ENCODE data around the gene TTC31.

The TTC31 gene

DNA sequence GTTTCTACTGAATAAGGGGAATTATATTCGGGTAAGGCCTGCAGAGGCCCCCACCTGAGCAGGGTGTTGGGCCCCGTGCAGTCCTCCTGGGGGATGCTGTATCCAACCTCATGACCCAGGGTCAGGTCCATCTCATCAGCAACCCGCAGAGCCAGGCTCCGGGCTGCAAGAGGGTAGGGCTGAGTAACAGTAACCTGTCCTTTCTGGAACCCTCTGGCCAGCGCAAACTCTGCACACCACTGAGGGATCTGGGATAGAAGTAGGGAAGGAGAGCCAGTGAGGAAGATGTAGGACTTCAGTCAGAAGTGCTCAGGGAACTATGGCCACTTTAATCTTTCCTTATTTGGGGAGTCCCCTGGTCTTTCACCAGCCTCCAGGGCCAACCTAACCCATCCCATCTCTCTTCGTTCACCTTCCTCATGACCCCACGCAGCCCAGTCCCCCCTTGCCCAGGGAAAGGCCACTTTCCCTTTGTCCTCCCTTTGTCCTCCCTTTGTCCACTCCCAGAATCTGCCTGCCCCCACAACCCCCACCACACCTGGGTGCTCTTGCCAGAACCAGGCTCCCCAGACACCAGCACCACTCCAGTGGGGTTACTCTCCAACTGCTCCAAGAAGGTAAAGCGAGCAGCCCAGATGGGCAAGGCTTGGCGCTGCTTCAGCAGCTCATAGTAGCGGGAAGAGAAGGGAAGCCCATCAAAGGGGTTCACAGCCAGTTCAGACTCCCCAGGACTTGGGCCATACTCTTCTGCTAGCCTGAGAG lies 42.3 kb downstream of the TTC31 start:
- in situ Hi-C loops (cut with MboI; ENCODE audit: low sequenced_read_pairs) = no loop called here

DNA sequence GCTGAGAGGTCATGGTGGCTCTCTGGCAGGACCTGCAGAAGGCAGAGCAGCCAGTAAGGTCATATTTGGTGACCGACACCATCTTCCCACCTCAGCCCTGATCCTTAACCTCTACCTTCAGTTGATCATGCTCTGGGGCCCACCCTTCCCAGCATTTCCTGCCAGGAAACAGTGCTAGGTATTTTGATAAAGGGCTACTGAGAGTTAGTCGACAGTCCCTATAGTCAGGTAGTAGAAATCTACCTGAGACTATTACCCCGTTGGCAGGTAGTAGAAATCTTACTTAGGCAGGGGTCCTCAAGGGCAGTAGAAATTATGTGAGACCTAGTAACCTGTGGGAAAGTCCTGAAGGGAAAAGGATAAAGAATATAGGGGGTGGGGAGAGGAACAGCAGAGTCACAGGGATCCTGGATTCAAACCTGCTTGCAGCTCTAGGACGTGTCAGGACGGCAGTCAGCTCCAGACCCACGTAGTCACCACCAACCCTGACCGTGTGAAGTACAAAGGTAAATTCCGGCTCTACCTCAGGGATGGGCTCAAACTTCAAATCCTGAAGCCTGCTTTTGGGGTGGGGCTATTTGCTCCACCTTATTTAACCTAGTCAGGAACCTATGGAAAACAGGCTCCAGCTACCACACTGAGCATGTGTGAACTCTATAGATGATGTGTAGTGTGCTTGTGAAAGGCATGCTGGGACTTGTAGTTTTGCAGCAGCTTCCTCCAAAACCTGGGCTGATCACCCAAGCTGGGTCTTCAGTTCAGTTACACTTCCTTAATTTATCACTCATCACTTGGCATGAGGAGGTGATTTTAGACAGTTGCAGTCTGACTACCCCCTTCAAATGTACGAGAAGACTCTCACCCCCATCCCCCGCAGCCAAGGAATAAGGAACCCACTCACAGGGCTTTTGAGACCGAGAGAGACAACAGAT lies 43.1 kb downstream of the TTC31 start, which contains the start of gene DQX1:
DQX1 (minus strand) TSS at position 515 of the 932 bp plus-strand sequence; CDS start at position 13, 502 bp downstream.
- in situ Hi-C loops (cut with MboI; ENCODE audit: low sequenced_read_pairs) = no loop called here

DNA sequence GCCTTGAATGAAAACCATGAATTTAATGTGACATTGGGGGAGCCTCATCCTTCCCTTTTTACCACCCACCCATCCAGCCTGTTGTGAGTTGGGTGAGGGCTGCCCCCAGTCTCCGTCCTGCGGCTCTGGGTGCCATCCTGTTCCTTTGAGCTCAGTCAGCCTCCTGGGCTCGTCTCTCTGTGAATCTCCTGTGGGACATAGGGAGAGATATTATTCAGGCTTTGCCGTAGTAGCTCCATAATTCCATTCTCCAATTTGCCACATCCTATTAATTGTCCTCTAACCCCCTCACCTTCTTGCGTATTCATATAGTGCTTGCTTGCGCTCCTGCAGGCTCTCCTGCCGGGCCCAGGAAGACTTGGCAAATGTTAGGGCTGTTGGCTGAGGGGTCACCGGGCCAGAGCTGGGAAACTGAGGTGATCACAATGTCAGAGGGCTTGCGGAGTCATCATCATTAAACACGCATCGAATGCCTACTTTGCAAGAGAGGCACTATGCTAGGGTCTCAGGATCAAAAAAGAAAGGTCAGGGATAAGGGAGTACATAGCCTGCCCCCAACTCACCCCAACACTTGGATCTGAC lies 43.9 kb downstream of the TTC31 start:
- in situ Hi-C loops (cut with MboI; ENCODE audit: low sequenced_read_pairs) = no loop called here

DNA sequence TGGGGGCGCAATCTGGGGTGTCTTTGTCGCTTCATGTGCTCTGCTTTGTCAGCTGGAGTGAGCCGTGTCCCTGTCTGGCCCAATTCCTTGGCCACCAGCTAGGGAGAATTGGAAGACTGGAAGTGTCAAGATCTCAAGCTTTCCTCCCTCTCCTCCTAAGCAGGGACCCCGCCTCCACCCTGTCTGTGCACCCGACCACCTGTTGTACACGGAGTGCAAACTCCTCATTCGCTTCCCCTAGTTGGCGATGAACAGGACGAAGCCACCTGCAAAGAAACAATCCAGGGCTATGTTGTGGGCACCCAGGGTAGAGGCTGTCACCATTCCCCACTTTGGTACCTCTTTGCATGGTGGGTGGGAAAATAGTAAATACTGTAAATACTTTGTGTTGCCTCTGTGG lies 44.9 kb downstream of the TTC31 start:
- in situ Hi-C loops (cut with MboI; ENCODE audit: low sequenced_read_pairs) = no loop called here

DNA sequence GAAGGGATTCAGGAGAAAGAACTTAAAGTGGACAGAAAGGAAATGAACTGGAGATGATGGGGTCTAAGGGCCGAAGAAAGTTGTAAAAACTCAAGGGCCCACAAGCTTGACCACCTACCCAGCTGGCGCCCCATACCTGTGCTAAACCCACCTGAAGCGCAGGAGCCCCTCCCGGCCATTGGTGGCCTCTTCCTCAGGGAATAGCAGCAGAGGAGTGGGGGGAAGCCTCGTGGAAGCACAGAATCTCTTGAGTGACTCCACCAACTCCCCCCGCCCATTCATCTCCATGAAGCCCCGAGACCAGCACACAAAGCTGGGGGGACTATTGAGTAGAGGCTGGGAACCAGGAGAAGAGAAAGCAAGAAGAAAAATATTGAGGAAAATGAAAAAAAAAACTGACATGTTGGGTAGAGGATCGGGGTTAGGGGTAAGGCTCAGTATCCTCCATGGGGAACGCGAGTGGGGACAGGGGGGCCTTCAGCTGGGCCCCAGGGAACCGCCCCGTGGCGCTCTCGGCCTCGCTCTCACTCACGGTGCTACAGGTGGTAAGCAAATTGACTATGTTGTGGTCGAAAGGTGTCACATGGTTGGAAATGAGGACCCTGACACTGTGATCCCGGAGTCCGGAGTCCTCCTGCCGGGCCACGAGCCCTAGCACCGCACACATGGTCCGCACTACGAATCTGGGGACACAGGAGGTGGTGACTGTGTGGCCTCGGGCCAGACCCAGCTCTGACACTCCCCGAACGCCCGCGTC lies 45.9 kb downstream of the TTC31 start:
- in situ Hi-C loops (cut with MboI; ENCODE audit: low sequenced_read_pairs) = no loop called here

DNA sequence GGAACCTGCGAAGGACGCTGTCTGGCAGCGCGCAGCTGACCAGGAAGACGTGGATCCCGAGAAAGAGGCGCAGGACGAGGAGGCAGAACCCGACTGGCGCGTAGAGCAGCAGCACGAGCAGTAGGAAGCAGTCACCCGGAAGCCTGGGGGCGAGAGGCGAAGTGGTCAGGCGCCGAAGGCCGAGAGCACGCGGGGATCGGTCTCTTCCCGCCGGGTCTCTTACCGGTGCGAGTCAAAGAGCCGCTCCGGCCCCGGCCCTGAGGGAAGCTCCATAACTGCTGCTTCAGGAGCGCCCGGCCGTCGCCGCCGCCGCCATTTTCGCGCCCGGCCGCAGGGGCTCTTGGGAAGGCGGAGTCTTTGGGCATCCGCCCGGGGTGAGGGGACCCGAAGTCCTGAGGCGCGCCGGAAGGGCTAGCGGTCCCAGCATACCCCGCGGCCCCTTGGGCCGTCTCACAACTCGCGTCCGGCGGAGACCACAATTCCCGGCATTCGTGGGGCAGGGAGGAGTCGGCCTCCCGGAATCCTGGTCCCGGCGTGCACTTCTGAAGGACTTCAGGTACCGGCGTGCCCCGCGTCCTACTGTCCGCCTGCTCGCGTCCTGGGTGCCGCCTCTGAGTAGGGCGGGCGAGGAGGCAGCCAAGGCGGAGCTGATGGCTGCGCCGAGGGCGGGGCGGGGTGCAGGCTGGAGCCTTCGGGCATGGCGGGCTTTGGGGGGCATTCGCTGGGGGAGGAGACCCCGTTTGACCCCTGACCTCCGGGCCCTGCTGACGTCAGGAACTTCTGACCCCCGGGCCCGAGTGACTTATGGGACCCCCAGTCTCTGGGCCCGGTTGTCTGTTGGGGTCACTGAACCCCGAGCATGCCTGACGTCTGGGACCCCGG lies 46.7 kb downstream of the TTC31 start, which contains the start of the genes AUP1 and HTRA2:
AUP1 (minus strand) TSS at position 350 of the 882 bp plus-strand sequence; CDS start at position 273, 77 bp downstream.
HTRA2 (plus strand) TSS at position 577 of the 882 bp plus-strand sequence; CDS start at position 651, 74 bp downstream.
- in situ Hi-C loops (cut with MboI; ENCODE audit: low sequenced_read_pairs) = no loop called here

DNA sequence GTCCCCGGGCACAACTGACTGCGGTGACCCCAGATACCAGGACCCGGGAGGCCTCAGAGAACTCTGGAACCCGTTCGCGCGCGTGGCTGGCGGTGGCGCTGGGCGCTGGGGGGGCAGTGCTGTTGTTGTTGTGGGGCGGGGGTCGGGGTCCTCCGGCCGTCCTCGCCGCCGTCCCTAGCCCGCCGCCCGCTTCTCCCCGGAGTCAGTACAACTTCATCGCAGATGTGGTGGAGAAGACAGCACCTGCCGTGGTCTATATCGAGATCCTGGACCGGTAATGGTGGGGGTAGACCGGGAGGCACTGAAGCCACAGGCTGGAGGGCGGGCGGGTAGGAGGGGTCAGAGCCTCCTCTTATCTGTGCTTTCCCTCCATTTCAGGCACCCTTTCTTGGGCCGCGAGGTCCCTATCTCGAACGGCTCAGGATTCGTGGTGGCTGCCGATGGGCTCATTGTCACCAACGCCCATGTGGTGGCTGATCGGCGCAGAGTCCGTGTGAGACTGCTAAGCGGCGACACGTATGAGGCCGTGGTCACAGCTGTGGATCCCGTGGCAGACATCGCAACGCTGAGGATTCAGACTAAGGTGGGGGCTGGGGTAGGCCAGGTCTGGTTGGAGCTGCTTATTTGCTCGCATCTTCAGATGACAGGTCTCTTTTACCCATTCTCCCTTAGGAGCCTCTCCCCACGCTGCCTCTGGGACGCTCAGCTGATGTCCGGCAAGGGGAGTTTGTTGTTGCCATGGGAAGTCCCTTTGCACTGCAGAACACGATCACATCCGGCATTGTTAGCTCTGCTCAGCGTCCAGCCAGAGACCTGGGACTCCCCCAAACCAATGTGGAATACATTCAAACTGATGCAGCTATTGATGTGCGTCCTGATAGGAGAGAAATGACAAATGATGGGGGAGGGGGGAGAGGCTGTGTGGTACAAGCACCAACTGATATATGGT lies 47.6 kb downstream of the TTC31 start:
- in situ Hi-C loops (cut with MboI; ENCODE audit: low sequenced_read_pairs) = no loop called here

DNA sequence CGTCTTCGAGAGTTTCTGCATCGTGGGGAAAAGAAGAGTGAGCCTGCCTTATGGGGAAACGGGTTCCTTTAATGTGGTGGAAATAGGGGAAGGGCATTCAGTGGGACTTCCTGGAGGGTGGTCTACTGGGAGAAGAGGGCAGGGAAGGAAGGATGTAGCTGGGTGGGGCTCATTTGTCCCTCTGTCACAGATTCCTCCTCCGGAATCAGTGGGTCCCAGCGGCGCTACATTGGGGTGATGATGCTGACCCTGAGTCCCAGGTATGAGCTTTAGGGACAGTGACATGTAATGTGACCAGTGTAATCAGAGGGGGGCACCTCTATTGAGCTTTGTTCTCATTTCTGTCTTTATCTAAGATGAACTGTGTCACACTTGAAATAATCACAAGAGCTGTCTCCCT lies 48.8 kb downstream of the TTC31 start:
- in situ Hi-C loops (cut with MboI; ENCODE audit: low sequenced_read_pairs) = no loop called here

DNA sequence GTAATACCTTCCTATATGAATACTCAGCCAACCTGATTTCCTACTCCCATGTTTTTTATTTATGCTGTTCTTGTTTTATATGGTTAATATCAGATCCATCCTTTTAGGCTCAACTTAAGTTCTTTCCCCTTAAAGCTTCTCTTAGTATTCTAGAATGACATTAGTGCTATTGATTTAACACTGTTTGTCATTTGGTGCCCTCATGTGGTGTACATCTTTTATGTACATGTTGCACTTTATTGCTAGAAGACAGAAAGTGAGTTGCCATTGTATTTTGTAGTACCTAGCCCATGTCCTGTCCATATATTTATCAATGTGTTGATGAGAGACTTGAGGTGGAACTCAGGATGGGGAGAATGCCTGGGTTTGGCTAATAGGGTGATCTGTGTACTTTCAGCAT lies 49.3 kb downstream of the TTC31 start:
- in situ Hi-C loops (cut with MboI; ENCODE audit: low sequenced_read_pairs) = no loop called here

DNA sequence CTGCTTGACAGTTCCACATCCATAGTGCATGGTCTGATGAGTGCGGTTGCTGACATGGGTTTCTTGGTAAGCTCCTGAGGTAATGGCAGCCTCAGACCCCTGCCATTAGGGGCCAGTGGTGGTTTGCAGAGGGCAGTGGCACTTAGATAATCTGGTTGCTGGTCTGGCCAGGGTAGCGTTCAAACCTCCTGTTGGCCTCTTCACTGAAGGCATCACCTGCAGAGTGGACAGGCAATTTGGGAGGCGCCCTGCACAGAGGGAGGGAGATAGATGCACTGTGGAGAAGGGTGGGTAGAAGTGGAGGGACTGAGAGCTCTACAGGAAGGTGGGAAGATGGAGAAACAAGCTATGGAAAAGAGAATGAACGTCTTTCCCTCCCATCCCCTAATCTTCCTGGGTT lies 50.6 kb downstream of the TTC31 start:
- in situ Hi-C loops (cut with MboI; ENCODE audit: low sequenced_read_pairs) = no loop called here

DNA sequence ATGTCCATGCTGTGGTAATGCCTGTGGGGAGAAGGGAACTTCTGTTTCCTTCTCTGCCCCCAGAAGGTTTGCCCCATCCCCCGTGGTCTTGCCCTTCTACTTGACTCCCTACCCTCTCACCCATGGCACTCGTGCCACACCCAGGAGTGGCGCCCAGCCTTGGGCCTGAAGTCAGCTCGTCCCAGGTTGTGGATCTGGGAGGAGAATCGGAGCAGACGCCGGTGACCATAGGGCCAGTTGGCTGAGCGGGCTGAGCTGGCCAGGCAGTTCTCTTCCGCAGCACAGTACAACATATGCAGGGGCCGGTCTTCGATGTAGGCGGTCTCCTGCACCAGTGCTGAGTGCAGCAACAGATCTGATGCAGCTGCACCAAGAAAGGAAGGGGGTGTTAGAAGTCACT lies 51.5 kb downstream of the TTC31 start:
- in situ Hi-C loops (cut with MboI; ENCODE audit: low sequenced_read_pairs) = no loop called here

DNA sequence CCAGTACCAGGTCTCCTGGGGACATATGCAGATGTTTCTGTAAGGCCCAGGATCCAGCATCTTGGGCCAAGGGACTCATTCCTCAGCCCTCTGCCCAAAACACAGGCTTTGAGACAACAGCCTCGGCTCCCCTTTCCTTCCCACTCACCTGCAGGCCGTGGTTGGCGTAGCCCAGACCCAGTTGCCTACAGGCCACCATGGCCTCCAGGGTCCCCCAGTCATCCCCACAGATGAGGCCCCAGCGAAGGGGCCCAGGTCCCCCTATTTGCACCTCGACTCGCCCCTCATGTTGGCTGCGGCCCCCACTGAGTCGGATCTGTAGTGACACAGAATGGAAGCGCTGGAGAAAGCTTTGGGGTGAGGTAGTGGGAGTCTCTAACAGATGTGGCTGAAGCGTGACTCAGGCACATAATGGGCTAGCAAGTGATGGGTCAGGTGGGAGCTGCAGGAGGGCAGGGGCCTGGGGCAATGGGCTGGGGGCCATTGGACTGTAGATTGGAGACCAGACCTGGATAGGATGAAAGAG lies 52.6 kb downstream of the TTC31 start:
- in situ Hi-C loops (cut with MboI; ENCODE audit: low sequenced_read_pairs) = no loop called here

DNA sequence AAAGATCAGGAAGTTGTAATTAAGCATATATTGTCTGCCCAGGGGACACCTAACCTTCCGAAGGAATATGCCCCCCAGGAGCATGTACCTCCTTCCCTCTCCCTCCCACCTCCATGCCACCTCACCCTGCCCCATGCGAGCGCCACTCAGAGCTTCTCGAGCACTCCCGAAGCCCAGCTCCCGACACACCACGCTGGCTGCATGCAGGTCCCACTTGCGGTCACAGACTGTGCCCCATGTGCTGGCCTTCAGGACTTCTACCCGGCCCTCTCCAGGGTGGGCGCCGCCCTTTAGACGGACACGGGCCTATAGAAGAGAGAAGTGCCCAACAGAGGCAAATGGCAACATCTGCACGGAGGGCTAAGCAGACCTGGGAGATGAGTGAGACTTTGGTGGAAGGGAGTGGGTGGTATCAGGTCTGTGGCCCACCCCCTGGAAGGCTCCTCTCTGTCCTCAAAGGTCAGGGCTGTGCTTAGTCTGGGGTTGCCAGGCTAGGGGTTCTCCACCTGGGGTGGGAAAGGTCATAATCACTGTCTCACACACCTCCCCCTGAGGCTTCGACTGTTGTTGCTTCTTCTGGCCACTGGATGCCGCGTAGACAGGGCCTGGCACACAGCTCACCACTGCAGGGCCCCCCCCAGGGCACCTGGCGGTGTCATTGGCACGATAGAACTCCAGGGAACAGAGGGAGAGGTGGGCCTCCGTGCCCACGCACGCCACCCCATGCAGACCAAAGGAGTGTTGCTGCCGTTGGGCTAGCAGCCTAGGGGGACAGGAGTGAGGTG lies 53.5 kb downstream of the TTC31 start:
- in situ Hi-C loops (cut with MboI; ENCODE audit: low sequenced_read_pairs) = no loop called here

DNA sequence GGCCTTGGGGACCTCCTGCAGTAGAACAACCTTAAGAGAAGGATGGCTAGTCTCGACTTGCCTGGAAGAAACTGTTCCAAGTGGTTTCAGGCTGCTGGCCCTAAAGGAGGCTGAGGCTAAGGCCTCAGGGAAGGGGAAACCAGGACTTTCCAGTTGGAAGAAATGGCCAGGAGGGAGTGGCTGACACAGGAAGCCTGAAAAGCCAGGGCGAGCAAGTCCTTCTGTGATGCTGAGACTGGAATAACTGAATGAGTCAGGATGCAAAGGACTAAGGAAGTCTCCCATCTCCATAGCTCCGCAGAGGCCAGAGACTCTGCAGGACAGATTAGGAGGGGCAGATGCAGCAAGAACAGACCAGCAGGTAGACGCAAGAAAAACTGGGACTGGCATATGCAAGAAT lies 54.3 kb downstream of the TTC31 start:
- in situ Hi-C loops (cut with MboI; ENCODE audit: low sequenced_read_pairs) = no loop called here

DNA sequence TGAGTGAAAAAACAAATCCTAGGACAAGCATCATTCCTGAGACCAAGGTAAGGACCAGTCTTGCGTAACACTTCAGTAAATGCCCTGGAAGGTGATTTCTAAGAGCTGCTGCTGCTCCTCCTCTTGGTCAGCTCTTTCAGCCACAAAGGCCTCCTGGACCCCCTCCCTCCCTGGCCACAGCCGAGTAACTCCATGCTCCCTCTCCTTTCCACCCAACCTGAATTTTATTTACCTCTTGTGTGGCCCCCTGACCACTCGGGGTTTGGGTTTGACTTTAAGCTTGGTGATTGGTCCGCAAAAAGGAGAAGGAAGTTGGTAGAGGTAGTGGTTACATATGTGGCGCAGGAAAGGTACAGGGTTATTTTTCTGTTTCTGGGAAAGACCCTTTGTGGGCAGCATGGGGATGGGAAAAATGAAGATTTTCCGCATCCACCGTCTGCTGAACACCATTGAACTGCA lies 56.0 kb downstream of the TTC31 start:
- in situ Hi-C loops (cut with MboI; ENCODE audit: low sequenced_read_pairs) = no loop called here

DNA sequence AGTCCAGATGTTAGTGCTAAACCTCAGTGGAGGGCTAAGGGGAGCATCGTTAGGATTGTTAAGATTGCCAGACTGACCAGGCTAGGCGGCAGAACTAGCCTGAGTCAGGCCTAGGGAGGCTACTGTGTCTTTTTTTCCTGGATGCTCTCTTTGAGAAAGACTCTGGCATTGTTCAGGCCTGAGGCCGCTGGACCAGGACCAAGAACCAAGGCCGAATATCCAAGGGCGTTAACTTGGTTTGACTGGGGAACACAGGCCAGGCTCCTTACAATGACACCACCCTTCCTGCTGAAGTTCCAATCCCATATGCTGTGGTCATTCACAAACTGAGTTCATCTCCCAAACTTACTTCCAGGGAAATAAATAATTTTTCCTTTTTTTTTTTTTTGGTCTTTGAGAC lies 57.4 kb downstream of the TTC31 start:
- in situ Hi-C loops (cut with MboI; ENCODE audit: low sequenced_read_pairs) = no loop called here

DNA sequence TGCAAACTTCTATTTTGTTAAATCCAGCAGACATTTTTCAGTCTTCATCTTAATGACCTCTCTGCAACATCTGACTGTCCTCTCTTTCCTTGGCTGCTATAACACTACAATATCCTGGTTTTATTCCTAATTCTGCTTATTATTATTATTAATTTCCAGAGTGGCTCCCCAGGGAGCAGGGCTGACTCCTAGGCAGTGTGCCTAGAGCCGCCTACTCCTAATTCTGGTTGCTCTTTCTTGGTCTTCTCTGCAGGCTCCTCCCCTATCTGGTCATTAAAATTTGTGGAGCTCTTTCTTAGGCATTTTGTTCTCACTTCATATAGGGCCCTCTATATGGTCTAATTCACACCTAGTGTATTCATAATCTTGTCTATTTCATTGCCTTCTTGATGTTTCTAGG lies 60.1 kb downstream of the TTC31 start:
- in situ Hi-C loops (cut with MboI; ENCODE audit: low sequenced_read_pairs) = no loop called here
